HG02885 (cell line): ENCODE measurements around the gene EMID1.
"Not testable (repeated sequence)": the region's sequence is repeated elsewhere in the genome, so short reads cannot be mapped to it uniquely, and the experiment has no call there.

Experiments used
- ATAC-seq: cut with Tn5 transposase; IDR thresholded peaks from one replicate; pipeline ENCODE4 v1.9.1; 2021; ENCODE audit warnings: mild to moderate bottlenecking; ENCODE audit not compliant: unreplicated experiment, poor library complexity

Gene EMID1

DNA sequence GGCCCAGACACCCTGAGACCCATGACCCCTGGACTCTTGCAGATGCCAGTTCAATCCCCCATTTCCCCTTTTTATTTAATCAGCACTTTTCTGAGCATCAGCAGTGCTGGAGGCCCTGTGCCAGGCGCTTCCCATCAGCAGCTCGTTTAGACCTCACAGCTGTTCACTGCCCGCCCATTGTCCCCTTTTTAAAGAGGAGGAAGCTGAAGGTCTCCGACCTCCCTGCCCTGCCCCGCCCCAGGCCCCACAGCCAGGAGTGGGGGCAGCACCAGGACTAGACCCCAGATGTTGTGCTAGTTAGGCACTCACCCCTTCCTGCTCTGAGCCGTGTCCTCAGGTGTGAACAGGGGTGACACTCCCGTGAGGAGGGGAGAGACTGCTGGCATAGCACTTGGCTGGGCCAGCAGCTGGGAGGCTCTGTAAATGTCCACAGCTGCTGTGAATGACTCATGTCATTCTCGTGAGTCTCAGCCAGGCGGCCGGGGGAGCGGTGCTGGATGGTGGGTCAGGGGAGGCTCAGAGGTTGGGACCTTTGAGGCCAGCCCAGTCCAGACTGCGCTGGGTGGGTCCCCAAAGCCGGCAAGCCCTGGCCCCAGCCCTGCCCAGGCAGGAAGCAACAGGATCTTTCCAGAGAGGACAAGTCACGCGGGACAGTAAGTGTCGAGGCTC lies 19.9 kb downstream of the EMID1 start:
- ATAC-seq = no peak

DNA sequence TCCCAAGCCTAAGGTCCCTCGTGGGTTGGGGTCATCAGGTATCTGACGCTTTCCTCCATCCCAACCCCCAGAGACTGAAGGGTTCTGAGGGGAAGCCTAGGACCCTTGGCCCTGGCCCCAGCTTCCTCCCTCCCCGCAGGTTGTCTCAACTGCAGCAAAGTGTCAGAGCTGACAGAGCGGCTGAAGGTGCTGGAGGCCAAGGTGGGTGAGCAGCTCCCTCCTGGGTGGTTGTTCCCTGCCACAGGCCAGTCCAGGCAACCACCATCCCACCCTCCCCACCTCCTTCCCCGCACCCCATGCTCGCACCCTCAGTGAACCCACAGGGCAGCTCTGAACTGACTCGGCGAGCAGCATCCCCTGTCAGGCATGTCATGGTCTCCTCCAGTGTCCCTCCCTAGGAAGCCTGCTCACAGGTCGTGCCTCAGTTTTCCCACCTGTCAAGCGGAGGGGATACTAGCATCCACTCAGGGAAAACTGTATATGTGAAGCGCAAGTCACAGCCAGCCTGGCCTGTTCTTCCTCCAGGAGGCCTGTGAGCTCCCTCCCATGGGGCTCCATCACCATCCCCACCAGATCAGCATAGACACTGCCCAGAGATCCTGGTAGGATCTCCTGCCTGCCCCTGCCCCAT lies 20.8 kb downstream of the EMID1 start:
- no peak for ATAC-seq

DNA sequence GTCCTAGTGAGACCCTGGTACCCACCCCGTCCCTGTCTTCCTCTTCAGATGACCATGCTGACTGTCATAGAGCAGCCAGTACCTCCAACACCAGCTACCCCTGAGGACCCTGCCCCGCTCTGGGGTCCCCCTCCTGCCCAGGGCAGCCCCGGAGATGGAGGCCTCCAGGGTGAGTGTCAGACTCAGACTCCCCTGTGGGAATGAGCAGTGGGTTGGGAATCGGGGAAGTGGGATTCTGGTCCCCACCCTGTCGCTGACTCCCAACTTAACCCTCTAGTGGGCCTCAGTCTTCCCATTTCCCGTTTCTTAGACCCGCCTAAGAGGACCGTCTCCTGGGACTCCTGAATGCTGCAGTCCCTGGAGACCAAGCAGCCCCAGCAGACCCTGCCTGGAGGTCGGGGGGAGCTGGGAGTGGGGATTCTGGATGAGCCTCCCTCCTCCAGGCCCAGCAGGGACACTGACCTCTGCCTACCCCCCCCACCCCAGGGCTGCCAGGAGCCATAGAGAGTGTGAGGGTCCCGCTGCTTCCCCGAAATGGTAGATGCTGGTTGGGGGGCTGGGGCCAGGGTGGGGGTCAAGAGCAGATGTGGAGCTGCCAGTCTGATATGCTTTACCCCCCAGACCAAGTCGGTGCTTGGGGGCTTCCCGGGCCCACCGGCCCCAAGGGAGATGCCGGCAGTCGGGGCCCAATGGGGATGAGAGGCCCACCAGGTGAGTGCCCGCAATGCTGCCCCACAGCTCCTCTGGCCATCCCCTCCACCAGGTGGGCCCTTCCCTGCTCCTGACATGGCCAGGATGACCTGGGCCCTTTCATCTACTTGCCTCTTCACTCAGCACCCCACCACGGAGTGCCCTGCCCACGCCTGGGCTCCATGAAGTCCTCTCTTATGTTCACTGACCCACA lies 25.5 kb downstream of the EMID1 start:
- ATAC-seq = no peak

DNA sequence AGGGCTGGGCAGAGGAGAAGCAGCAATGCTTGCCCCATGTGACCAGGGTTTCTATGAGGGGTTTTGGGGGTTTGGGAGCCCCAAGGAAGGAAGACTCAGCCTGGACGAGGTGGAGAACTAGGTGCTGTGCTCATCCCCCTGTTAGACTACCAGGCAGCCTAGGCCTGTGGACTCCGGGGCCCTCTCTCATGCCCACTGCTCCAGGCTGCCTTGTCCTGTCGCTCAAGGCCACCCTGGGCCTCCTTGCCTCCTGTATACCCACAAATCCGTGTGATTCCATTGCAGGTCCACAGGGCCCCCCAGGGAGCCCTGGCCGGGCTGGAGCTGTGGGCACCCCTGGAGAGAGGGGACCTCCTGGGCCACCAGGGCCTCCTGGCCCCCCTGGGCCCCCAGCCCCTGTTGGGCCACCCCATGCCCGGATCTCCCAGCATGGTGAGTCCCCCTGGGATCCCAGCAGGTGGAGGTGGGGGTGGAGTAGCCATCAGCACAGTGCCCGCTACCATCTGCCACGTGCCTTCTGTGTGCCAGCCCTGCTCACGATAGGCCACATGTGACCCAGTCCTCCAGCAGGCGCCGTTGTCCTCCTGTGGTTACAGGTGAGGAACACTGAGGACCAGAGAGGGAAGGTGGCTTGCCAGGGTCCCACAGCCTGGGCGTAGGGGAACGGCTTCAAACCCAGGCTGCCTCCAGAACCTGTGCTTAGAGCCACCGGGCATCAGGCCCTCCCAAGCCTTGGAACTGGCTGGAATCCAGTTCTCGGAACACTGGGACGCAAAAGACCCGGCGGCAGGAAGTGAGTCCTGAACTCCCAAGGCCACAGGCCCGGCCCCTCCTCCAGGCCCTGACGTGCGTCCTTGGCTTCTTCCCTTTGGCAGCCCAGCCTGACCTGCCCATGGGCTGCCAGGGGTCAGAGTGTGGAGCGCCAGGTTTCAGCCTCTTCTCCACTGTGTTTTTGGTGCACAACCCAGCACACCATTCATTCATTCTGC lies 26.6 kb downstream of the EMID1 start:
- ATAC-seq = no peak

DNA sequence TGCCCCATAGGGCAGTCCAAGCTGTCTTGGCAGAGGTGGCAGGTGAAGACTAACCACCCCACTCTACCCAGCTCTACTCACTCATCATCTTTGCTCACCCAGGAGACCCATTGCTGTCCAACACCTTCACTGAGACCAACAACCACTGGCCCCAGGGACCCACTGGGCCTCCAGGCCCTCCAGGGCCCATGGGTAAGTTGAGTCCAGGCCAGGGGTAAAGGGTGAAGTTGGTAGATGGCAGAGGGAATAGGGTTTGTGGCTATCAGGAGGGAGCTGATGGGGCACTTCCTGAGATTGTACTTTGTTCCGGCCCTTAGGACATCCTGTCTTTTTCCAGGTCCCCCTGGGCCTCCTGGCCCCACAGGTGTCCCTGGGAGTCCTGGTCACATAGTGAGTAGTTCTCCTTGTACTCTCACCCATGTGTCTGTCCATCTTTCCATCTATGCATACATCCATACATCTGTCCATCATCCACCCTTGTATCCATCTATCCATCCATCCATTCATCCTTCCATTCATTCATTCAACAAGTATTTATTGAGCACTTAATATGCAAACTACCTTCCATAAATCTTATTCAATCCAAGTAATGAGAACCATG lies 27.7 kb downstream of the EMID1 start:
- ATAC-seq = no peak

DNA sequence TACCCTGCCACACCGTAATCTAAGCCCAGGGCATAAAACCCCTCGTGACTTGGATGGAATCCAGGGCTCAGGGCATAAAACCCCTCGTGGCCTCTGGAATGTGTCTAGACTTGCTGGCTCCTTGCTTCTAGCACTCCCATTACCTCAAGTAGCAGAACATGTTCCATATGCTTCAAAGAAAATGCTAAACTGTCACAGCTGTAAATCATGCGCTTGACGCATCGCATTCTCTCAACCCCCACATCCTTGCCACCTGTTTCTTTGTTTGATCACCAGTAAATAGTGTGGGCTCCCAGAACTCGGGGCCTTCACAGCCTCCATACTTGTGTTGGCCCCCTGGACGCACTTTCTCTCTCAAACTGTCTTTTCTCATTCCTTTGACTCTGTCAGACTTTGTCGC lies 34.8 kb downstream of the EMID1 start:
- ATAC-seq = not testable (repeated sequence)

DNA sequence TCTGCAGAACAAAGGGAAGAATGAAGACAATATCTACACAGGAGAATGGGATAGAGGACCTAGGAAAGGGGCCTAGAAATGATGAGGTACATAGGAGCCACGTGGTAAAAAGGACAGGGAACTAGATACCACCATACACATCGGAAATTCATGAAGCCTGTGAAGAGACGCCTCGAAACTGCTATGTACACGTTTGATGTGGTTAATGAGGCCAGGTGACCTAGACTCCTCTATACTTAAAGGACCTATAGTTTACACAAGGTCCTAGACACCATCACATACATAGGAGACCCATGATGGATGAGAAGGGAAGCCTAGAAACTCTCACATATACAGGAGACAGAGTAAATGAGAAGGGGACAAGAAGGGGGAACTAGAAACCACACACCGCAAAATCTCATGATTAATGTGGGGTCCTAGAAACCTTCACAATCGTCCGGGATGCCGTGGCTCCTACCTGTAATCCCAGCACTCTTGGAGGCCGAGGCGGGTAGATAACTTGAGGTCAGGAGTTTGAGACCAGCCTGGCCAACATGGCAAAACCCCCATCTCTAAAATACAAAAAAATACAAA lies 38.3 kb downstream of the EMID1 start:
- no peak for ATAC-seq

DNA sequence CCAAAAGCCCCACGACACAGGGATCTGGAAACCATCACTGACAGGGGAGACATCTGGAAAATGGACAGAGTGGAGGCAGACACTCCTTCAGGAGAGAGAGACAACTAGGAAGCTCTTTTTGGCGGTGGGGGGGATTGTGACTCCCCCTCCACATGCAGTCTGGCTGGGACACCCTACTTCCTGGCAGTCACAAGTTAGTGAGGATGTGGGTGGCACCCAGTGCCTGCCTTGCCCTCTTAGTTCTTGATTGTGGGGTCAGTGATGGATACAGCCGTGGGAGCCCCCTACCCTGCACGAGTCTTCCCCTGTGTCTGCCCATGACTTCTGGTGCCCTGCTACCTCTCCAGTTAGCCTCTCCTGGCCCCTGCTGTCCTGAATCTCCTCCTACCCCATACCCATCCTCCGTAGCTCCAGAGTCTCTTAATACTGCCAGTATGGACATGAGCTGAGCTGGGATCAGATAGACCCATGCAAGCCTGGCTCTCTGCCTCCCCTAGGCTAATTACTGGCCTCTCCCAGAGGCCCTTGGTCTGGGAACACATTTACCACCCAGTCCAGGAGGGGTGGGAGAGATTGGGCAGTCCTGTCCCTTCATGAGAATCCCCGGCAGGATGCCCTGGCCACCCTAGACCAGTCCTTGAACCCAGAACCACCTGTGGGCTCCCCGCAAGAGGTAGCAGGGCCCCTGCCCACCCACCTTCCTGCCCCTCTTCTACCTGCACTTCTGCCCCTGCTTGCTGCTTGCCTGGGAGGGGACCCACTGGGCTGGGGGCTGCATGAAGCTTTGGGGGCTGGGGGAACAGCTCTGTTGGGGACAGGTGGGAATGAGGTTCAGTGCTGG lies 39.3 kb downstream of the EMID1 start:
- ATAC-seq = no peak

DNA sequence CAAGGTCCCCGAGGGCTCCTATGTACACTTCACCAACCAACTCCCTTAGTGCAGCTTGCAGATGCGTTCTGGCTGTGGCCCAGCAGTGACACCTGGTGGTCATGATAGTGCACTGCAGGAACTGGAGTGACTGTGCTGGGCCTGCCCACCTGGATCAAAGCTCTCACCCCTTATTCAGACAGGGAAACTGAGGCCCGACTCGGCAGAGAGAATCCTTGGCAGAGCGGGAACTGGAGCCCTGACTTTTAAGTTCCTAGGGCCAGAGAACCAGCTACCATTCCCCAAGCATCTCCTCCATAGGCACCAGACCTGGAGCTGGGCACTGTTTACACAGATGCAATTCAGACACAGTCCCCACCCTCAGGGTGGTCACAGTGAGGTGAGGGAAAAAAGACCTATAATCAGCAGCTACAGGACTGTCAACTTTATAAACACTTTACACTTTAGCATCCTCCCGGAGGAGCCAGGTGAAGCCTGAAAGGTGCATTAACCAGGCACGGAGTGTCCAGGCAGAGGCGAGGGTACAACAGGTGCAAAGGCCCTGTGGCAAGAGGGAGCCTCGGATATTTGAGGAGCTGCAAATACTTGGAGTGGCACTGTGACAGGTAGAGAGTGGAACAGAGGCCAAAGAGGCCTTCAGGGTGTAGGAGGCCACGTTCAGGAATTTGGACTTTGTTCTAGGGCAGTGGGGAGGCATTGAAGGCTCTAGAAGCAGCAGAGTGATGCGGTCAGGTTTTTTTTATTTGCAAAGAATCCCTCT lies 40.1 kb downstream of the EMID1 start:
- peak; percentile 48 for ATAC-seq

DNA sequence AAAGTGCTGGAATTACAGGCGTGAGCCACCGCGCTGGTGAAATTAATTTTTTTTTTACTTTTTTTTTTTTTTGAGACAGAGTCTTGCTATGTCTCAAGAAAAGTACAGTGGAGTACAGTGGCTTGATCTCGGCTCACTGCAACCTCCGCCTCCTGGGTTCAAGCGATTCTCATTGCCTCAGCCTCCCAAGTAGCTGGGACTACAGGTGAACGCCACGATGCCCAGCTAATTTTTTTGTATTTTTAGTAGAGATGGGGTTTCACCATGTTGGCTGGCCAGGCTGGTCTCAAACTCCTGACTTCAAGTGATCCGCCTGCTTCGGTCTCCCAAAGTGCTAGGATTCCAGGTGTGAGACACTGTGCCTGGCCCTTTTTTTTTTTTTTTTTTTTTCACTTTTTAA lies 42.2 kb downstream of the EMID1 start:
- not testable (repeated sequence) for ATAC-seq

DNA sequence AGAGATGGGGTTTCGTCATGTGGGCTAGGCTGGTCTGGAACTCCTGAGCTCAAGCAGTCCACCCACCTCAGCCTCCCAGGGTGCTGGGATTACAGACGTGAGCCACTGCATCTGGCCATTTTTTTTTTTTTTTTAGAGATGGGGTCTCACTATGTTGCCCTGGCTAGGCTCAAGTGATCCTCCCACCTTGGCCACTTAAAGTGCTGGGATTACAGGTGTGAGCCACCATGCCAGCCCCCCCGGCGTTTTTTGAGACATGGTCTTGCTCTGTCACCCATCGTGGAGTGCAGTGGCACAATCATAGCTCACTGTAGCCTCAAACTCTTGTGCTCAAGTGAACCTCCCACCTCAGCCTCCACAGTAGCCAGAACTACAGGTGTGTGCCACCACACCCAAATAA lies 45.6 kb downstream of the EMID1 start:
- no peak for ATAC-seq

DNA sequence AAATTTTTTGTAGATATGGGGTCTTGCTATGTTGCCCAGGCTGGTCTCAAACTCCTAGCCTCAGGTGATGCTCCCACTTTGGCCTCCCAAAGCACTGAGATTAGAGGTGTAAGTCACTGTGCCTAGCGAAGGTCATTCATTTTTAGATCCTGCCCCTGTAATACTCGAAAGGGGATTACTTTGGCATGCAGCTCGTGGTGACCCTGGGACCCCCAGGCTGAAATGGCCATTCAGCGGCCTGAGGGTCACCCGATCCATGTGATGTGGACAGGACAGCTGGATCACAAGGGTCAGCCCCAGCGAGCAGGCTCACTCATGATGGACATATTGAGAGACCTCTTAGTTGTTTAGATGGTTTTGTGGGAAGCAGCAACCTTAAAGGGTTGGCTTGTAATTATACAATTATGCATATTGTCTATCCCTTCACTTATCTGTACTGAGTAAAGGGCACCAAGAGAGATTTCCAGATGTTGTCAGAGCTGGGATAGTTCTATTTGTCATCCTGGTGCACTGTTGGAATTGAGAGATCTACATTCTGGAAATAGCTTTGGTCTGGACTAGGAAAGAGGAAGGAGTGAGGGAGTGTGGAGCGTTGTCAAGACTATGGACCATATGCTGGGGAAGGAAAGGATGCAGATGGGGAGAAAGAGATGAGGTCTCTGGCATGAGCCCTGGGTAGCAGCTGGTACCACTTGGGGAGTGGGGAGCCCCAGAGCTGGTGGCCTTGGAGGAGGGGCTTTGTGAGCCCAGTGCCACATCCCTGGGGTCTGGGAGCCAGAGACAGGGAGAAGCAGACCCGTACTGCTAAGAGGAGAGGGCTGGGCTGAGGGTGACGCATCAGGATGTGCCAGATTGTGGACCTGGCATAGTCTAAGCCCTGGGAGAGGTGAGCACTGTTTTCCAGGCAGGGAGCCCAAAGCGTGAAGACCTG lies 46.5 kb downstream of the EMID1 start:
- no peak for ATAC-seq

DNA sequence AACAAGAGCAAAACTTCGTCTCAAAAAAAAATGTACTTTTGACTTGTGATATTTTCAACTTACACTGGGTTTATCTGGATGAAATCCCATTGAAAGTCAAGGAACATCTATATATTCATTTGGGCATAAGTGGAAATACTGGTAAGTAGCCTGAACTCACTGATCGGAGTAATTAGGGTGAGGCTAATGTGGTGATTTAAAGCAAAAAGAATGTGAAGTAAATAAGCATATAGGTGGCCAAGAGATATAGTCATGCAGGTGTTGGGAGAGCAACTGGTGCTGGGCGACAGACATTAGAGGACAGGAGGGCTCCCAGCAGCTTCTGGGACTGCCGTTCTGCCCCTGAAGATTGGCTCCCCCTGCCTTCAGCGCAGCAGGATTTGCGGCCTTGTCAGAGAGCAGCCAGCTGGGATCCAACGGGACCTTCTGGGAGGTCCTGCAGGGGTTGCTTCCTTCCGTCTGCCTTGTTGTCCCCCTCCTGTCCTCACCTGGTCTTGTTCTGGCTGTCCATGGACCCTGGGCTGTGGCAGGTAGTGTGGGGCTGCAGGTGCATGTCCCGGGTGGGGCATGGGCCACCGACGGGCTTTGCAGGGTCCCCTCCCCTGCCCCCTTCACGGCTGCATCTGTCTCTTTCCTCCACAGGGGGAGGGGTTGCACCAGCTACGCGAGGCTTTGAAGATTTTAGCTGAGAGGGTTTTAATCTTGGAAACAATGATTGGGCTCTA lies 48.0 kb downstream of the EMID1 start:
- no peak for ATAC-seq

DNA sequence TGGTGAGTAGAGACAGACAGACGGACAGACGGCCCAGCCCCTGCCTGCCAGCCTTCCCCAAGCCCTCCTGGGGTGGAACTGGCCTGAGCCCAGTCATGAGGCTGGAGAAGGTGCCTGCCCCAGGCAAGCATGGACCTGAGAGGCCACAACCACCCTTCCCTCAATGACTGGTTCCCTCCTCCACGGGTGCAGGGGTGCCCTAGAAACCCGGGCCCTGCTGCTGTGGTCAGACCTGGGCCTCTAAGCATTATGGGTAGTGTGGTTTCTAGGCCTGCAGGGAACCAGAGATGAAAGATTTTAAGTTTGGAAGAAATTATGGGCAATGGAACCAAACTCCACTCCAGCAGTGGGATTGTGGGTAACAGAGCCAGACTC lies 48.6 kb downstream of the EMID1 start:
- ATAC-seq = no peak

DNA sequence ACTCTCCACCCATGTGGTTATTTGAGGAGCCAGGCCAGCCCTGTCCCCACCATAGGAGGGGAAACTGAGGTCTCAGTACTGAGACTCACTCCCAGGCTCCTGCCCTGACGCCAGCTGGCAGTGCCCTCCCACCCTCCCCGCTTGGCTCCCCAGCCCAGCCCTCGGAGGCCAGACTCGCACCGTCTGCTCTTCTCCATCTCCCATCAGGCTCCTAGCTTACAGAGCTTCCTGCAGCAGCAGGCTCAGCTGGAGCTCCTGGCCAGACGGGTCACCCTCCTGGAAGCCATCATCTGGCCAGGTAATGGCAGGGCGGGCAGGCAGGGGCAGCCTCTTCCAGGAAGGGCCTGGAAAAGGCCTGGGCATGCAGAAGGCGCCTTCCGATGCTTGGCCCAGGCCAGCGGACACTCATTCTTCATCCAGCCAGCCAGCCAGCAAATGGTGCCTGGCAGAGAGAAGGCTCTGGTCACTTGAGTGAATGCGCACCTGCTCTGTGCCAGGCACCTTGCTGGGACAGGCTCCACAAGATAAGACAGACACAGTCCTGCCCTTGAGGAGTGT lies 49.4 kb downstream of the EMID1 start:
- ATAC-seq = no peak
